ENCODE results near the gene LIN54.
"Not testable (repeated sequence)": the region's sequence is repeated elsewhere in the genome, so short reads cannot be mapped to it uniquely, and the experiment has no call there.

LIN54 gene

GRCh38 chr4:83010522-83011318, at the start of gene LIN54:
TSS of gene LIN54 (minus strand) at chr4:83010823. CDS start at chr4:82984844, 25,979 bp downstream.
- peak within 1 kb of the TSS; percentile 86 for H3K4me3 ChIP-seq (ENCODE audit: low read depth, low read length)

GRCh38 chr4:83054928-83055327, 44.3 kb upstream of the LIN54 start:
- no peak overlapping the region for H3K4me3 ChIP-seq (ENCODE audit: low read depth, low read length)
- DNase-seq (ENCODE audit: low read depth): no peak

More at GRCh38 chr4:83010522-83011318, at the start of gene LIN54:
- no peak for DNase-seq (ENCODE audit: low read depth)

- DNase-seq (ENCODE audit: low read depth); H3K4me3 ChIP-seq (ENCODE audit: low read depth, low read length): not testable (repeated sequence)
Measured at GRCh38 chr4:83048781-83049180, 38.2 kb upstream of the LIN54 start.

- H3K4me3 ChIP-seq (ENCODE audit: low read depth, low read length): no peak overlapping the region
- DNase-seq (ENCODE audit: low read depth): no peak
Measured at GRCh38 chr4:83046693-83047473, 36.3 kb upstream of the LIN54 start.

GRCh38 chr4:83043801-83044407, 33.3 kb upstream of the LIN54 start:
- DNase-seq (ENCODE audit: low read depth): no peak
- no peak overlapping the region for H3K4me3 ChIP-seq (ENCODE audit: low read depth, low read length)

- not testable (repeated sequence) for H3K4me3 ChIP-seq (ENCODE audit: low read depth, low read length); DNase-seq (ENCODE audit: low read depth)
Measured at GRCh38 chr4:83043157-83043556, 32.5 kb upstream of the LIN54 start.

- H3K4me3 ChIP-seq (ENCODE audit: low read depth, low read length): no peak overlapping the region
- DNase-seq (ENCODE audit: low read depth): no peak
Measured at GRCh38 chr4:83040269-83040668, 29.6 kb upstream of the LIN54 start.

GRCh38 chr4:83036991-83037665, 26.5 kb upstream of the LIN54 start:
- no peak for DNase-seq (ENCODE audit: low read depth)
- no peak overlapping the region for H3K4me3 ChIP-seq (ENCODE audit: low read depth, low read length)

GRCh38 chr4:83034630-83035494, 24.2 kb upstream of the LIN54 start, which contains the start of gene COPS4:
TSS of gene COPS4 (plus strand) at chr4:83035183. CDS start at chr4:83035225, 42 bp downstream.
- peak; percentile 100 for DNase-seq (ENCODE audit: low read depth)
- H3K4me3 ChIP-seq (ENCODE audit: low read depth, low read length): peak within 1 kb of the TSS; percentile 86

- H3K4me3 ChIP-seq (ENCODE audit: low read depth, low read length): no peak overlapping the region
- no peak for DNase-seq (ENCODE audit: low read depth)
Measured at GRCh38 chr4:83029688-83030087, 19.1 kb upstream of the LIN54 start.

GRCh38 chr4:83028976-83029375, 18.4 kb upstream of the LIN54 start:
- DNase-seq (ENCODE audit: low read depth): no peak
- no peak overlapping the region for H3K4me3 ChIP-seq (ENCODE audit: low read depth, low read length)

GRCh38 chr4:83025563-83025962, 14.9 kb upstream of the LIN54 start:
- no peak for DNase-seq (ENCODE audit: low read depth)

GRCh38 chr4:83024233-83024632, 13.6 kb upstream of the LIN54 start:
- no peak overlapping the region for H3K4me3 ChIP-seq (ENCODE audit: low read depth, low read length)
- no peak for DNase-seq (ENCODE audit: low read depth)

More at GRCh38 chr4:83025563-83025962, 14.9 kb upstream of the LIN54 start:
- no peak overlapping the region for H3K4me3 ChIP-seq (ENCODE audit: low read depth, low read length)

GRCh38 chr4:83023599-83023998, 13.0 kb upstream of the LIN54 start:
- H3K4me3 ChIP-seq (ENCODE audit: low read depth, low read length); DNase-seq (ENCODE audit: low read depth): not testable (repeated sequence)

- H3K4me3 ChIP-seq (ENCODE audit: low read depth, low read length): no peak overlapping the region
- DNase-seq (ENCODE audit: low read depth): peak; percentile 37
Measured at GRCh38 chr4:83022724-83023450, 12.3 kb upstream of the LIN54 start.

- no peak for DNase-seq (ENCODE audit: low read depth)
Measured at GRCh38 chr4:83019794-83020494, 9.3 kb upstream of the LIN54 start.

GRCh38 chr4:83013902-83014301, 3.3 kb upstream of the LIN54 start:
- no peak overlapping the region for H3K4me3 ChIP-seq (ENCODE audit: low read depth, low read length)
- DNase-seq (ENCODE audit: low read depth): no peak

More at GRCh38 chr4:83019794-83020494, 9.3 kb upstream of the LIN54 start:
- no peak overlapping the region for H3K4me3 ChIP-seq (ENCODE audit: low read depth, low read length)

All from skeletal muscle cell (primary cell).